GM21360 (cell line): ENCODE data around the gene PSMD12.
A peak's percentile ranks its signal among the peaks of the same experiment; 100 is the strongest.
"Not testable (repeated sequence)": the region's sequence is repeated elsewhere in the genome, so short reads cannot be mapped to it uniquely, and the experiment has no call there.

ENCODE experiments used
- ATAC-seq: cut with Tn5 transposase; IDR thresholded peaks from one replicate; pipeline ENCODE4 v1.9.1; 2021; ENCODE audit warnings: mild to moderate bottlenecking, moderate library complexity; ENCODE audit not compliant: unreplicated experiment

PSMD12 gene

DNA sequence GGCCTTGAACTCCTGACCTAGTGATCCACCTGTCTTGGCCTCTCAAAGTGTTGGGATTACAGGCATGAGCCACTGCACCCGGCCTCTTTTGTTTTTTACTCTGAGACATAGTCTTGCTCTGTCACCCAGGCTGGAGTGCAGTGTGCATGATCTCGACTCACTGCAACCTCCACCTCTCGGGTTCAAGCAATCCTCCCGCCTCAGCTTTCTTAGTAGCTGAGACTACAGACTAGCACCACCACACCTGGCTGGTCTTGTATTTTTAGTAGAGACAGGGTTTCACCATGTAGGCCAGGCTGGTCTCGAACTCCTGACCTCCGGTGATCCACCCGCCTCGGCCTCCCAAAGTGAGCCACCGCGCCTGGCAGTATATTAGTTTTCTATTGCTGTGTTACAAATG is 22.2 kb upstream of the PSMD12 start:
- ATAC-seq = not testable (repeated sequence)

DNA sequence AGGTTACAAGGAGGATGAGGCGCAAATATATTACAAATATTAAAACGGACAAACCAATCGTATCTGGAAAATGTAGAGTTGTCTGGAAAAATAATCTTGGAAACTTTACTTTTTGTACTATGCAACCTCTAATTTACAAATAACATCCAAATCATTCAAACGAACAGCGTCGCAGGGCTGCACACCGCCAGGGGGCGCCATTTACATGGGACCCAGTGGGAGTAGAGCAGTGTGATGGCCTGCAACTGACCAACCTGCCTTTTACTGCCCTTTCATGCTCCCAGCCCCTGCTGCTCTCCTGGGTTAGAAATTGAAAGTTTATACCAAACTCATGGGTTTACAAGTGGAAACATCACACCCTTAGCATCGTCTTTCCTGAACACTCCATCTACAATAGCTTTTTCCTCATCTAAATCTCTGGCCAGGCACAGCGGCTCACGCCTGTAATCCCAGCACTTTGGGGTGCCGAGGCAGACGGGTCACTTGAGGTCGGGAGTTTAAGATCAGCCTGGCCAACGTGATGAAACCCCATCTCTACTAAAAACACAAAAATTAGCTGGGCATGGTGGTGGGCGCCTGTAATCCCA is 20.7 kb upstream of the PSMD12 start:
- no peak for ATAC-seq

DNA sequence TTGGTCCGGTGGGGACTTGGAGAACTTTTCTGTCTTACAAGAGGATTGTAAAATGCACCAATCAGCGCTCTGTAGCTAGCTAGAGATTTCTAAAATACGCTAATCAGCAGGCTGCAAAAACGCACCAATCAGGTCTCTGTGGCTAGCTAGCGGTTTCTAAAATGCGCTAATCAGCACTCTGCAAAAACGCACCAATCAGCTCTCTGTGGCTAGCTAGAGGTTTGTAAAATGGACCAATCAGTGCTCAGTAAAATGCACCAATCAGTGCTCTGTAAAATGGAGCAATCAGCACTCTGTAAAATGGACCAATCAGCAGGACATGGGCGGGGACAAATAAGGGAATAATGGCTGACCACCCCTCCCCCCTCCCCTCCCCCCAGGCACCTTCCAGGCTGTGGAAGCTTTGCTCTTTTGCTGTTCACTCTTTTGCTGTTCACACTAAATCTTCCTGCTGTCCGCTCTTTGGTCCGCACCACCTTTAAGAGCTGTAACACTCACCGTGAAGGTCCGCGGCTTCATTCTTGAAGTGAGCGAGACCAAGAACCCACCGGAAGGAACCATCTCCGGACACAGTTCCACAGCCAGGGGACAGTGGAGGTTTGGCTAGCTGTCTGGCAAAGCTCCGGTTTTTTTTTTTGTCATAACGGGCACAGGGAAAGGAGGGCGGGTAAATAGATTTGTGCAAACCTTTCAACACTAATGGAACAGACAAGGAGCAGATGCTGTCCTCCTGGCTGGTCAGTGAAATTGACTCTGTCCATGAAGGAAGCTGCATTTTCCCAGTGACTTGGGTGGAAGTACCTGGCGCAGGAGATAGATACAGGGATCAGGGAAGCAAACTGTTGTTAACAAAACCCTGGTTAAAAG is 19.0 kb upstream of the PSMD12 start:
- no peak for ATAC-seq

DNA sequence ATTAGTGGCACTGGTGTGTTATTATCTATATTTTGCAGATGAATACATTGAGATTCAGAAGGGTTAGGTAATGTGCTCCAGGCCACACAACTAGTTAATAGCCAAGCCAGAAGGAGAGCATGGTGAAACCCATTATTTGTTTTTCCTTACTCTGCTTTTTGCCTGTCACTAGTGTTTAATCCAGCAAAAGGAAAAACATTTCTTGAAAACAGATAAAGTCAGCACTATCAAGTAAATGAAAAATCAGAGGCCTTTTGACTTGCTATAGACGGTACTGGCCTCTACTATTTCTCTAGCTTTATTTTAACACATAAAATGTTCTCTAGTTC is 15.5 kb upstream of the PSMD12 start:
- ATAC-seq = no peak

DNA sequence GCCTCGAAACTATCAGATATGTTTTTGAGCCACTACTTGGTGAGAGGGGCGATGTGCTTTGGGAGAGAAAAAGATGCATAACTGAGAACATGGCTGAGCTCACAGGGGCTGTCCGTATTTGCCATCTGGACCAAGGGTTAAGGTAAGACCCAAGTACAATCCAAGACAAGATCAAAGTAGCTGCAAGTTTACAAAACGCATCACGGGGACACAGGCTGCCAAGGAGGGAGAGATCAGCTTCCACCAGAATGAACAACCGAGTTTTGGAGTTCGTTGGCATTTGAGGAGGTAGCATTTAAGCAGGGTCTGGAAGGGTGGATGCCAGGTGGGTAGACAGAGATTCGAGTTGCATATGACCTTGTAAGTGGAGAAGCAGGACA is 12.9 kb upstream of the PSMD12 start:
- no peak for ATAC-seq

DNA sequence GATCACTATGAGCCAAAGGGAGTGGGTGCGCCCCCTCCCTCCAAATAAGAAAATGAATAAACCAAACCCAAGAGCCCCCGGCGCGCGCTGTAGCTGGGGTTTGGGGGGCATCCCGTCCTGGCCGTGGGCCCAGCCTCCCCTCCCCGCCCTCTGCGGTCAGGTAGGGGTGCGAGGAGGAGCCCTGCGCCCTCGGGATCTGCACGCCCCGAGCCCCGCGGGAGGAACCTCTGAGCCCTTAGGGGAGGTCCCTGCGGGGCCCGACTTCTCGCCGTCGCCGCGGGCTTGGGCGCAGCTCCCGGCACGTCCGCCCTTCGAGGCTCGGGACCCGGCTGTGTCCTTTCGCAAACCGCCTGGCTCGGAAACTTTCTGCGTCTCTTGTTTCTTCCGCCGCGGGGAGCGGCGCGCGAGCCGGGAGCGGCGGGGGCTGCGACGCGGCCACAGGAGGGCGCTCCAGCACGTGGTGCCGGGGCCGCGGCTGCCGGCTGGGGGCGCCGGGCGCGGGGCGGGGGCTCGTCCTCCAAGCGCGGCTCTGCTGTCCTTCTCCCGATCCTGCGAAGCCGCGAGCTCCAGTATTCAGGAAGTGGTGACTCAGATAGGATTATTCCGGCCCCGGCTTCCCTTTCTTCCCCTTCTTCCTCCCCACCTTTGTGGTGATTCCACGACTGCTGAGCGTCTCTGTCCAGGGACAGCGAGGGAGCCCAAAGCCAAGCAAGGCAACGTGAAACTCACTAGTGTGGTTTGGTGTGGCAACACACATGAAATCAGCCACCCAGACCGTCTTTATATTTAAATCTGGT is 12.3 kb upstream of the PSMD12 start:
- no peak for ATAC-seq

DNA sequence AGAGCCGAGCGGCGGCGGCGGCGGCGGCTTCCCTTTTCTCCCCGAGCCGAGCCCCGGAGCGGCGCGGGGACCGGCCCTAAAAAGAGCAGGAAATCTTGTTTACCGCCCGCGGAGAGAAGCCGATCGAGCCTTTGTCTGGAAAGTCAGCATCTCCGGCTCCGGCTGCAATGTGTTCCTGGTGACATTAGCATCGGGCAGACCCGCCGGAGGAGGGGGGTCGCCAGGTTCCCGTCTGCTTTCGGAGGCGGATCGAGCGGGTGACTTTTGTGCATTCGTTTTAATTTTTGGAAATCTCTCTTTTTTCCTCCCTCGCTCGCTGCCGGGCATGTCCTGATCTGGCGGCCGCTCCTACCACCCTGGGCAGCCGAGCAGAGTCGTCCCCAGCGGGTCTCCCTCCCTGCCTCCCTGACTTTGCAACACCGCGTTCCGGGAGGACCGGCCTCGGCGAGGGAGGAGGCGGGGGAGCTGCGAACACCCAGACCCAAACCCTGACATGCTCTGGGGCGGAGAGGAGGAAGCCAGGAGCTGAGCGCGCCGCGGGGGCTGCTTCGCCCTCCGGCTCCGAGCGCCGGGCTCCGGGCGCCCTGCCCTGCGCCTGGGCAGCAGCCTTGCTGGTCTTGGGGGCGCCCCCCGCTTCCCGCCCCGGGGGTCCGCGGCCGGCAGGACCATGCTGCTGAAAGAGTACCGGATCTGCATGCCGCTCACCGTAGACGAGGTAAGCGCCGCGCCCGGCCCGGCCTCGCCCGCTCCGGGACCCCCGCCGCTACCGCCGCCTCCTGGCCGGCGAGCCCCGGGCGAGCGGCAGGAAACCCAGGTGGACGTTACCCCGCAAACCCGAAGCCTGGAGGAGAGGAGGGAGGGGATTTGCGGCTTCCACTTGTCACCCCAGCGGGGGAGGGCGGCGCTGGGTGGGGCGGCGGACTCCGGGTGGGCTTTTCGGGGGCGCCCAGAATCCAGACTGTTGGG is 11.4 kb upstream of the PSMD12 start:
- peak; percentile 3 for ATAC-seq

DNA sequence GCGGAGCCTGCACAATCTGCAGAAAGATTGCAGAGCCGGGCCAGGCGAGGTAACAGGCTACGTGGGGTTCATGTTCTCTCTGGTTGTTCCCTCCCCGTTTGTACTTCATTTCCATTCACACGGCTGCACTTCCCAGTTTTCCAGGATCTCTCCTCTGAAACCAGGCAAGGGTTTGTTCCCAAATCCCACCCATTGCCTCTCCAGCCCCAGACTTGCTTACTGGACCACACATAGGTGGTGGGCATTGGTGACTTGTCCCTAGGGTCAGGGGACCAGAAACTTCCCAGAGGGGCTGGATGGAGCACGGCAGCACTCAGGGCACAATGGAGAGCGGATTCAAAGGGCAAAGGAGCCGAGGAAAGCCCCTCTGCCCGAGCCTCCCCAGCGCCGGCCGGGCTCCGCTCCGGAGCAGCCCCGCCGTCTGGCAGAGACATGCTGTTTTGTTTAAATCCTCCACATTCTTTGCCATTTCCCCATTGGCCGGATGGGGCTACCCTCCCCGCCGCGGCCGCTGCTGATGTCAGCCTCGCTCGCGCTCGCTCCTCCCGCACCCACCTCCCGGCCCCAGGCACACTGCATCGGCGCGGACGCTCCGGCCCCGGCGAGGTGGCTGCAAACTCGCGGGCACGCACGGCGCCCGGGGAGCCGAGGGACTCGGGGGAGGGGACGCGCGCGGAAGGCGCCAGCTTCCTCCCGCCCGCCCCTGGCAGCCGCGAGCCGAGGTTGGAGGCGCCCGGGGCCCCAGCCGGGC is 10.5 kb upstream of the PSMD12 start, which contains the start of gene PITPNC1:
TSS of gene PITPNC1 (plus strand) at position 545 of the 751 bp plus-strand sequence.
- ATAC-seq = peak; percentile 65

DNA sequence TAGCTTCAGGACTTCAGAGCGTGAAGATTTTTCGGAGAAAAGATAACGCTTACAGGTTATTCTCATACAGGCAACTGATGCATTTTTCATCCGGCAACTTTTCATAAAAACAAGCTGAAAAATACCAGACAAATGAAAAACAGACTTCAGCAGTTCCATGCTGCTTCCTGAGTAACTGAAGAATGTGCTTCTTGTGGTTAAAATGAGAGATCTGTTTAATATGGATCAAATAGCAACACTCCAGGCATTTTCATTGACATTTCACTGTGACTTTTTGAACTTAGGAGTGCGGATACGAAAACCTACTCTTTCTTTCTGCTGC is 10.0 kb upstream of the PSMD12 start:
- no peak for ATAC-seq

DNA sequence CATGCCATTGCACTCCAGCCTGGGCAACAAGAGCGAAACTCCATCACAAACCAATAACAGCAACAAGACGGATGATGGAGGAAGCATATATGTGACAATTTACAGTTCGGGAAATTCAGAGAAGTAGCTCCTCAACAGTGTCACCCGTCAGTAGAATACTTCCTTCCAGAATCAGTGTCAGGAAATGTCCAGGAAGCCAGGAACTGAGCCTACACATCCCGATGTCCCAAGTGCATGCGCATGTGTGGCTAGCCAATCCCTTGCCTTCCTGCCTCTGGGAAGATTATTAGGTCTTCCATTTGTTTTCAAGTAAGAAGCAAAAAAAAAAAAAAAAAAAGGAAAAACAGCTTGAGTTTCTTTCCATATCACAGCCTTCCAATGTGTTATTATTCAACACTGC is 9.3 kb upstream of the PSMD12 start:
- ATAC-seq = no peak

DNA sequence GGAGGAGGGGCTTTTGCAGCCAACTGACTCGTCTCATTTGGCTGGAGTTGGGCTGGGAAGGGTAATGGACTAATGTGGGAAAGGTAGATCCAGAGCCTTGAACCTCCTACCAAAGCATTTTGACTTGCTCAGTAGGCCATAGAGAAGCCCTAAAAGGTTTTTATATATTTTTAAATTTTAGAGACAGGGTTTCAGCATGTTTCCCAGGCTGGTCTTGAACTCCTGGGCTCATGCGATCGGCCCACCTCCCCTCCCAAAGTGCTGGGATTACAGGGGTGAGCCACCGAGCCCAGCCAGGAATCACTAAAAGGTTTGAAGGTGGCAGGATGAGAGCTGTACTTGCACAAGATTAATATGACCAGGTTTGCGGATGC is 8.7 kb upstream of the PSMD12 start:
- no peak for ATAC-seq

DNA sequence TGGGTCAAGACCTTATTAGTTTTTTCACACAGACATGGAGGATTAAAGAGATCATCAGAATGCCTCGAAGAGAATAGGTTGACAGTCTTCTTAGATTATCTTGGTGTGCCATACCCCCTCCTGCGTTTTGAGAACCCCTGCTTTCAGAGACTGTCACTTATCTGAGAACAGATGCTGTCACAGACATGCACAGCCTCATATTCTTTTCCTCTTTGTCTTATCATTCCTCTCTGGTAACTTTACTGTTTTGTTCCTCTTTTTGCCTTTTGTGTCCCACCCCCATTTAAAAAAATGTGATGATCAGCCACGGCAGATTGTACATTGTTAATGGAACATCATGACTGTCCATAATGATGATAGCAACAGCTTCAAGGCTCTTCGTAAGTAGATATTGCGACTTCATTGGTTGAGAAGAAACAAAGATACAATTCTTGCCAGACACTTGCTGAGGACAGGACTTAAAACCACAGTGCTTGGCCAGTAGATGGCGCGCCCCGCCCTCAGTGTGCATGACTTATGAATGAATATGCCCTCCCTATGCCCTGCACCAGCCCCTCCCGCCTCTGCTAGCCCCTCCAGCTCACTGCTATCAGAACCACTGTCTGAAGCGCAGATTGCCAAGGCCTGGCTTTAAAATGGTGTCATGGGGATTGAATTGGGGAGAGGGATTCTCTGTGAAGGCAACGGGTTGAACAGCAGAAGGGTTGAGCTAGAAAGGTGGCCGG is 8.1 kb upstream of the PSMD12 start:
- ATAC-seq = no peak

DNA sequence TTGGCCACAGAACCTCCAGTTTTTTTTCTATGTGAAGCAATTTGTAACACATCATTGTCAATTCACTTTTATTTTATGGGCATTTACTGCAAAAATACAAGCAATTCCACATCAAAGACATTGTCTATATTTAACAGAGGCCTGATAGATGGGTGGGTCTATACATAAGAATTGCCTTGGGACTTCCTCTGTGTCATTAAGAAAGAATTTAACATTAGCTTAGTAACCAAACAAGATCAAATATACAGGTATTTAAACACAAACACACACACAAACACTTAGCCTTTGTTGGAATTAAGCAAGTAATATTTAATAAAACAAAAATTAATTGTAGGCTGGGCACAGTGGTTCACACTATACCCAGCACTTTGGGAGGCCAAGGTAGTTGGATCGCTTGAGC is 6.4 kb upstream of the PSMD12 start:
- no peak for ATAC-seq

DNA sequence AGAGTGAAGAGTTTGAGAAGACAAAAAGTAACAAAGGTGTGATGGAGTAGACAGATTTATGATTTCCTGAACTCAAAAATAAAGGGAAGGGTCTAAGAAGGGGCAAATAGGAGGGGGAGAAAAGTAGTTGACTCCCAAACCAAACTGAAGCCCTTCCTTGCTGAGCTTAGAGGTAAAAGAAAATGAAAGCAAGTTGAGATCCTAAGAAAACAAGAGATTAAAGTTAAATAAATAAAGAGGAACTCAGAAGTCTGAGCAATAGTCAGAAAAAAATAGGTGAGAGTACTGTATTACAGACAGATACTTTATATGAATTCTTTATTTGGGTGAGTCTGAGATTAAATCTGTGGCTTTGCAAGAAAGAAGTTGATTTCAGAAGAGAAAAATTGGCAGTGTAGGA is 3.3 kb upstream of the PSMD12 start:
- no peak for ATAC-seq

DNA sequence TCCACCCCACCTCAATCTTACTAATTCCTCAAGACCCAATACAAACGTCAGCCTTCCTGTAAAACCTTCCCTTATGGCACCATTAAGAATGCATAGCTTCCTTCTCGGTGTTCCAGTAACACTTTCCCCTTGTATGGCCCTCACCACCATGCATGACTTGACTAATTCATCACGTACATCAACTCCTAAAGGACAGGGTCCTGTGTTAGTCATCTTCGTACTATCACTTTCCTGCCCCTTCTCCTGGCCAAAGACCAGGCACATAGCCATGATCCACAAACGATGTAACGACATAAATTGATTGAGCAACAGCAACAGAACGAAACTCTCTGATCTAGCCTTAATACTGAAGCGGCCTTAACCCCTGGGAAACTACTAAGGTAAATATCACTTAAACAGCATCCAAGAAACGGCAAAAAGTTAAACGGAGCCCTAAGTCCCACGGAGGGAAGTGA is 612 bp downstream of the PSMD12 start:
- peak; percentile 14 for ATAC-seq

DNA sequence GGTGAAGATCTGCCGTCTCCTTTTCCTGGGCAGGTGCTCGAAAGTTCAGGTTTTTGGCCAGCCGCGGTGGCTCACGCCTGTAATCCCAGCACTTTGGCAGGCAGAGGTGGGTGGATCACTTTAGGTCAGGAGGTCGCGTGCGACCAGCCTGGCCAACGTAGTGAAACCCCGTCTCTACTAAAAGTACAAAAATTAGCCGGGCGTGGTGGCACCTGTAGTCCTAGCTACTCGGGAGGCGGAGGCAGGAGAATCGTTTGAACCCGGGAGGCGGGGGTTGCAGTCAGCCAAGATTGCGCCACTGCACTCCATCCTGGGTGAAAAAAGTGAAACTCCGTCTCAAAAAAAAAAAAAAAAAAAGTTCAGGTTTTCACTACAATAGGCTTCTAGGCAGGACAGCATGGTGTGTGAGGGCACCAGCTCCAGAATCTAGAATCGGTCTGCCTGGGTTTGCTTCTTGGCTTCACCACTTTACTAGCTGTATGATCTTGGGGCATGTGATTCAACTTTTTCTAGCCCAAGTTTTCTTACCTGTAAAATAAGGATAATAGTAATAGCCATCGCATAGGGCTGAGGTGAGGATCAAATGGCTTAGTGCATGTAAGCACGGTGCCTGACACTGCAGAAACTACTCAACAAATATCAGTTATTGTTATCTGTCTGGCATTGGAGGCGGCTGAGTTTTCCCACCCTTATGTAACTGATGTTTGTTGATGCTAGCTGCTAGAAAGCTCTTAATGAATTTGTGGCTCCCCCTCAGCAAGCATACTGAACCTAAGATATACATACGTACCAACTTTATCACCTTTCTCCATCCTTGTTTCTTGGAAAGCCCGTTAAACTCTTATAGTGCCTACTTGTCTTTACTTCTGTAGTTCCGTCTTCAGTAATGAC is 1.3 kb downstream of the PSMD12 start:
- no peak for ATAC-seq

DNA sequence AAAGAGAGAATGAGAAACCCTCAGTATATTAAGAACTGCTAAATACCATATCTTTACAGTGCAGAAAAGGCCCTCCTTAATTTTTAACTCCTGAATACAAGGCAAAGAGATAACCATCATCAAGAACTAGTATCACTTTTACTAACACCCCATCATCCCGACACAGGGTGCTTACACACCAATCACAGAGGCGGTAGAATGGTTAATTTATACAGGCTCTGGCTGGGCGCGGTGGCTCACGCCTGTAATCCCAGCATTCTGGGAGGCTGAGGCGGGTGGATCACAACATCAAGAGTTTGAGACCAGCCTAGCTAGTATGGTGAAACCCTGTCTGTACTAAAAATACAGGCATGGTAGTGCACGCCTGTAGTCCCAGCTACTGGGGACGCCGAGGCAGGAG is 4.2 kb downstream of the PSMD12 start:
- ATAC-seq = no peak

DNA sequence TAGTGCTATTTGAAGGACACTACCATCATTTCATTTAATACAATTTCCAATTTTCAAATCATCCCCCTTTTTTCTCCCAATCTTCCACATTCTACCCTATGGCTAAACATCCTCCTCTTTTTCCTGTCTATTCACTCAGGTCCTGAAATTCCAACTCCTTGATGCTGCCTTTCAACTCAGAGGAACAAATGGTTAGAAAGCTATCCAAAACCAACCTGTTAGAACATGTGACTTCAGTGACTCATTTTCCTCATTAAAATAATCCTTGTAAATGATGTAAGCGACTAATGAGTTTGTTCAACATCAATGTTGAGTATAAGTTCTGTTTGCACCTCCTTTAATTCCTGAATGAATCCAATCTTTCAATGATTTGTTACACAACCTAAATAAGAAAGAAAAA is 5.5 kb downstream of the PSMD12 start:
- ATAC-seq = no peak
